Inferior parietal cortex (tissue), 1 donor: Measurements from ENCODE around the gene C5AR2.
A peak's percentile ranks its signal among the peaks of the same experiment; 100 is the strongest.
"Not testable (repeated sequence)": the region's sequence is repeated elsewhere in the genome, so short reads cannot be mapped to it uniquely, and the experiment has no call there.

Source experiments
- DNase-seq: peaks from one replicate; pipeline ENCODE4 v3.0.0-alpha.2; 2016; ENCODE audit errors: extremely low spot score

C5AR2 gene

DNA sequence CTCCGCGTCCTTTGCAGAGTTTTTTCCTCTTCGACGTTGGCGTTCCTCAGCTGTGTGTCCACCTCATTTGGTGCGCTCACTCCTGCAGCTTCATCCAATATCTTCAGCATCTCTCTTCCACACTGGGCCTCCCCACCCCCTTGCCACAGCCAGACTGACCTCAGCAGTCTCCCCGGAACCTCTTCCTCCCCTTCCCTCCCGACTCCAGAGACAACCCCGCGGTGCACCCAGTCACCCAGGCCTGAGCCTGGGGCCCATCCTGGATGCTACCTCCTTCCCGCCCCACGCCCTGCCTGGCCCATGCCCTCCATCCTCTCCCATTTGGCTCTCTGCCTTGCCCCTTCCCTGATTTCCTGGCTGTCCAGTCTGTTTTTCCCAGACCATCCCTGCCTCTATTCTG, 8.1 kb upstream of the C5AR2 start:
- DNase-seq, result no peak

DNA sequence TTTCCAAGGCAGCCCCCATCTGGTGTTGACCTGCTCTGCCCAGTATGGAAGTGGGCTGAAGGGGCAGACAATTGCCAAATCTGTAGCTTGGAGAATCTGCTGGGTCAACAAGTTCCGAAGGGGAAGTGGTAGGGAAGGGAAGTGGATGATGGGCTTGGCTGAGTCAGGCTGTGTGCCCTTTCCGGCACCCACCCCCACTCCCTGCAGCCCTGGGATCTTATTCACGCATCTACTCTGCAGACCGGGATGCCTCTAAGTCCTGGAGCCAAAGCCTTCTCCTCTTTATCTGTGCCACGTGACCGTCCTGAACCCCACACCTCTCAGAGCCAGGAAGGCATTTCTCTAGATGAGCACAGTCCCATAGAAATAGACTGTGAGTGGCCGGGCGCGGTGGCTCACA, 7.5 kb upstream of the C5AR2 start:
- no peak for DNase-seq

DNA sequence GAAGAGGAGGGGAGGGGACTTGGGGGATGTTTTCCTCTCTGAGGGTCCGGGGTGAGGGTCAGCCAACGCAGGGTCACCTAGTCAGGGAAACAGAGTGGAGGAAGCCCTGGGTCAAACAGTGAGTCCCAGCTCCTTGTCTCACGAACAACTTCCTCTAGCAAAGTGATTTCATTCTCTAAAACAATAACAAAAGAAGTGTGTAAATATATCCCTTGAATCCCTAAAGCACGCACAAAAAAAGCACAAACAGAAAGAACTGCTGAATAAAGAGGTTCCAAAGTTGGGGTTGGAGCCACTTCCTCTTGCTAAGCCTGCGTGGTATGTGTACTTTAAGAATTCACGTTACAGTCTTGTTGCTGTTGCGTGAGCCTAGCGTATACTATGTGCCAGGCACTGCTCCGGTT, 1.5 kb upstream of the C5AR2 start:
- DNase-seq, result no peak

DNA sequence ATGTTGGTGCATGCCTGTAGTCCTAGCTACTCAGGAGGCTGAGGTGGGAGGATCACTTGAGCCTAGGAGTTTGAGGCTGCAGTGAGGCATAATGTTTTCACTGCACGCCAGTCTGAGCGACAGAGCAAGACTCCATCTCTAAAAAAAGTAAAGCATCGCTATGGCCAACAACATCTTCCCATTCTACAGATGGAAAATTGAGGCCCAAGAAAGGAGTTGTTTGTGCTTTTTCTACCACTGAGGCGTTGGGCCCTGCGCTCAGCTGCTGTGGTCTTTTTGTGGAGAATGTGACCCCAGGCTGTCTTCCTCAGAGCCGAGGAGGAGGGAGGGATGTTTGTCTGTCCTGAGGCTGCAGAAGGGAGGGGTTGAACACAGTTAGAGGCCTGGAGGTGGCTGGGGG, 485 bp upstream of the C5AR2 start:
- DNase-seq, result no peak

DNA sequence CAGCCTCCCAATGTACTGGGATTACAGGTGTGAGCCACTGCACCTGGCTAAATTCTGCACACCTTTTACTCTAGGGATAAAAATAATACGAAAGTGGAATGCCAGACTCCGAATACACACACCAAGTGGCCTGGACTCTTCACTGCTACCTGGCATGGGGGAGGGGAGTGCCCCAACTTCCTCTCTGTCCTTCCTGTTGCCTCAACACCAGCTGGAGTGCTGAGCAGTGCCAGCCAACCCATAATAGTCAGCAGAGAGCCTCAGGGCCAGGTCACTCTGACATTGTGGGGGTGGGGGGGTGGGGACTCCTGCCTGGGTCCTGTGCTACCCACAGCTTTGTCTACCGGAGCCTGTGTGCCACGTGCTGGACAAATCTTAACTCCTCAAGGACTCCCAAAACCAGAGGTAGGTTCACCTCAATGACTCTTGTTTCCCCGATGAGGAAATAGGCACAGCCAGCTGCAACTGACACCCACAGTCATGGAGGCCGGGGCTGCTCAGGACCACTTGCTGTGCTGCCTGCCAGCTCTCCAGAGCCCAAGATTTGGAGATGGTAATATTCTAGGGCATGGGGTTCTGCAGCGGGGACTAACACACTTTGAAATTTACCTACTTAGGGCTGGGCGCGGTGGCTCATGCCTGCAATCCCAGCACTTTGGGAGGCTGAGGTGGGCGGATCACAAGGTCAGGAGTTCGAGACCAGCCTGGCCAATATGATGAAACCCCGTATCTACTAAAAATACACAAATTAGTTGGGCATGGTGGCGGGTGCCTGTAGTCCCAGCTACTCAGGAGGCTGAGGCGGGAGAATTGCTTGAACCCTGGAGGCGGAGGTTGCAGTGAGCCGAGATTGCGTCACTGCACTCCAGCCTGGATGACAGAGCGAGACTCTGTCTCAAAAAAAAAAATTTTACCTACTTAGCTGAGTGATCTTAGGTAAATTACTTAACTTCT, 5.1 kb downstream of the C5AR2 start:
- DNase-seq, result not testable (repeated sequence)

DNA sequence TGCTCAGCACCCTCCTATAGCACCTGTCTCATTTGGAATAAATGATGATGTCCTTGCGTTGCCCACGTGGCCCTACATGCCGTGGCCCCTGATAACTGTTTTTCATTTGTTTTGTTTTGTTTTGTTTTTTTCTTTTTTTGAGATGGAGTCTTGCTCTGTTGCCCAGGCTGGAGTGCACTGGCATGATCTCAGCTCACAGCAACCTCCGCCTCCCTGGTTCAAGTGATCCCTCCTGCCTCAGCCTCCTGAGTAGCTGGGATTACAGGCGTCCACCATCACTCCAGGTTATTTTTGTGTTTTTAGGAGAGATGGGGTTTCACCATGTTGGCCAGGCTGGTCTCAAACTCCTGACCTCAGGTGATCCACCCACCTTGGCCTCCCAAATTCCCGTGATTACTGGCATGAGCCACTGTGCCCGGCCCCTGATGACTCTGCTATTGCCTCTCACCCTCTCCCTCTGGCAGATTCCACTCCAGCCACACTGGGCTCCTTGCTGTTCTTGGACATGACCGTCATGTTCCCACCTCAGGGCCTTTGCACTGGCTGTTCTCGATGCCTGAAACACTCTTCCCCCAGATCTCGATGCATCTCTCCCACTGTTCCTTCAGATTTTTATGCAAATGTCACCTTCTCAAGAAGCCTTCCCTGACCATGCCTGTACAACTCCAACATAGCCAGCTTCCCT, 7.4 kb downstream of the C5AR2 start:
- DNase-seq, result no peak

DNA sequence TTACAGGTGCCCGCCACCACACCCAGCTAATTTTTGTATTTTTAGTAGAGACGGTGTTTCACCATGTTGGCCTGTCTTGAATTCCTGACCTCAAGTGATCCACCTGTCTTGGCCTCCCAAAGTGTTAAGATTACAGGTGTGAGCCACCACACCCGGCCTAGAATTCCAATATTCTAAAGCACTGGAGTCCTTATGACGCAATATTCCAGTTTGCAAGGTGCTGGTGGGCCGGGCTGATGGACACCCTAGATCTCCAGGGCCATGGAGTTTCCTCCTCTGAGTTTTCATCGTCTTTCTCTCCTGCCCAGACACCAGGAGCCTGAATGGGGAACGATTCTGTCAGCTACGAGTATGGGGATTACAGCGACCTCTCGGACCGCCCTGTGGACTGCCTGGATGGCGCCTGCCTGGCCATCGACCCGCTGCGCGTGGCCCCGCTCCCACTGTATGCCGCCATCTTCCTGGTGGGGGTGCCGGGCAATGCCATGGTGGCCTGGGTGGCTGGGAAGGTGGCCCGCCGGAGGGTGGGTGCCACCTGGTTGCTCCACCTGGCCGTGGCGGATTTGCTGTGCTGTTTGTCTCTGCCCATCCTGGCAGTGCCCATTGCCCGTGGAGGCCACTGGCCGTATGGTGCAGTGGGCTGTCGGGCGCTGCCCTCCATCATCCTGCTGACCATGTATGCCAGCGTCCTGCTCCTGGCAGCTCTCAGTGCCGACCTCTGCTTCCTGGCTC, 8.7 kb downstream of the C5AR2 start:
- DNase-seq, result no peak

DNA sequence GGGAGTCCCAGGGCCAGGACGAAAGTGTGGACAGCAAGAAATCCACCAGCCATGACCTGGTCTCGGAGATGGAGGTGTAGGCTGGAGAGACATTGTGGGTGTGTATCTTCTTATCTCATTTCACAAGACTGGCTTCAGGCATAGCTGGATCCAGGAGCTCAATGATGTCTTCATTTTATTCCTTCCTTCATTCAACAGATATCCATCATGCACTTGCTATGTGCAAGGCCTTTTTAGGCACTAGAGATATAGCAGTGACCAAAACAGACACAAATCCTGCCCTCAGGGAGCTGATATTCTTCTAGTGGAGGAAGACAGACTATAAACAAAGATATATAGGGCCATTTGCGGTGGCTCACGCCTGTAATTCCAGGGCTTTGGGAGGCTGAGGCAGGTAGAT, 9.8 kb downstream of the C5AR2 start:
- no peak for DNase-seq

DNA sequence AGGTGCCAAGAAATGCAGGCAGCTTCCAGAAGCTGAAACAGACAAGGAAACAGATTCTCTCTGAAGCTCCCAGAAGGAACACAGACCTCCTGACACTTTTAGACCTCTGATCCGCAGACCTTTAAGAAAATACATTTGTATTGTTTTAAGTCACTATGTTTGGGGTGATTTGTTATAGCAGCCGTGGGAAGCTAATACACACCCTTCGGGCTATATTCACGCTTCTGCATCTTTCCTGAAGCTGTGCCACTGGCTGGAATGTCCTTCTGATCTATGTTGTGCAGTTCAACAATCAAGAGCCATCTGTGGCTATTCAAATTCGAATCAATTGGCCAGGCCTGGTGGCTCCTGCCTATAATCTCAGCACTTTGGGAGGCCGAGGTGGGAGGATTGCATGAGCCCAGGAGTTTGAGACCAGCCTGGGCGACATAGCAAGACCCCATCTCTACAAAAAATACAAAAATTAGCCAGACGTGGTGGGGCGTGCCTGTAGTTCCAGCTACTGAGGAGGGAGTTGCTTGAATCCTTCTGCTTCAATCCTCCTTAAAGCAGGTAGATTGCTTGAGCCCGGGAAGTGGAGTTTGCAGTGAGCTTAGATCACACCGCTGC, 11.3 kb downstream of the C5AR2 start:
- no peak for DNase-seq

DNA sequence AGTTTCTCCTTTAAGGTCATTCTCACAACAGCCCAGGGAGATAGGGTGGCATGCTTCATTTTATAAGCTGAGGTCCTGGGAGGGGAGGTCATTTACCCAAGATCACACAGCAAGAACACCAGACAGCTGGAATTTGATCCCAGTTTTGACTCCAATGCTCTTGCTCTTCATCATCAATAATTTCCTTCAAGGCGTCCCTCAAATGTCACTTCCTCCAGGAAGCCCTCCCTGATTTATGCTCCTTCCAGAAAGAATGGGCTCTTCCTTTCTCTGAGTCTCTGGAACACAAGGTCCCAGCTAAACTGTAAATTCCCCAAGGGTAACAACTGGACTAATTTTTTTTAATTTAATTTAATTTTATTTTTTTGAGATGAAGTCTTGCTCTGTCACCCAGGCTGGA, 12.4 kb downstream of the C5AR2 start:
- no peak for DNase-seq

DNA sequence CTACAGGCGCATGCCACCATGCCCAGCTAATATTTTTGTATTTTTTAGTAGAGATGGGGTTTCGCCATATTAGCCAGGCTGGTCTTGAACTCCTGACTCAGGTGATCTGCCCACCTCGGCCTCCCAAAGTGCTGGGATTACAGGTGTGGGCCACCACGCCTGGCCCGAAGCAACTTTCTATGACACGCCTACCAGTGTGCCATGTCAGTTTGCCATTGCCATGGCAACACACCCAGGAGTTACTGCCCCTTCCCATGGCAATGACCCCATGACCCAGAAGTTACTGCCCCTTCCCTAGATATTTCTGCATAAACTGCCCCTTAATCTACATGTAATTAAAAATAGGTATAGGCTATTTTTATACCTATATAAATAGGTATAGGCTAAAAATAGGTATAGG, 14.0 kb downstream of the C5AR2 start:
- DNase-seq, result not testable (repeated sequence)

DNA sequence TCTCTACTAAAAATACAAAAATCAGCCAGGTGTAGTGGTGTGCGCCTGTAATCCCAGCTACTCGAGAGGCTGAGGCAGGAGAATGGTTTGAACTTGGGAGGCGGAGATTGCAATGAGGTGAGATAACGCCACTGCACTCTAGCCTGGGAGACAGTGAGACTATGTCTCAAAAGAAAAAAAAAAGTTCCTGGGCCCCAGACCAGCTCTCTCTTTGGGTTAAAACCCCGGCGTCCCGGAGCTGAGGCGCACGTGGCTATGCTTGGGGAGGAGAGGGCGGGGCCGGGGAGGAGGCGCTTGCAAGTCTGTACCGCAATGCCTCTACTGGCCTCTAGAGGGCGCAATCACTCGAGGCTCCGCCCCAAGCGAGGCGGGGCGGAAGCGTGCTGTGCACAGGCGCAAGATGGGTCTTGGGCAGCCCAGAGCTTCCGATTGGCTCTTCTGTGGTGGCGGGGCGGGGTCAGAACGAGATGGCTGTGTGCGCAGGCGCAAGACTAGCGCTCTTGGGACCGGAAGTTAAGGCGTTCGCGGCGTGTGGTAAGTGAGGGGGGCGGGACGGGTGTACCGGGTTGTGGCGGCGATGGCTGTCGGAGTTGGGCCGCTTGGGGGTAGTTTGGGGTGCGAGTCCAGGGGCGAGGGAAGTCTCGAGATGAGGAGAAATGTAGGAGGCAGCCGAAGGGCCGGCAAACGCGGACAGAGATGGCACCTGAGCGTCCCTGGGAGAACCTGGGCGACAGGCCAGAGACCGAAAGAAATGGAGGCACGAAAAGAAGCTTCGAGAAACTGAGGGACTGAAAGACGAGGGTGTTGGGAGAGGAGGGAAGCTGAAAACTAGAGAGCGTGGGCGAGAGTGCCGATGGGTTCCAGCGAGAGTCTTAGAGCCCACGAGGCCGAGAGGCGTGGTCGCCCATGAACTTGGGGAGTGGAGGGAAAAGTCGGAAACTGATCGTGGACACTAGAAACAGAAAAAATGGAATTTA, 17.1 kb downstream of the C5AR2 start, which contains the start of gene DHX34:
Gene DHX34, plus strand, starts transcription at position 497 of the 977 bp plus-strand sequence. CDS start 3,716 bp downstream, outside the sequence.
- peak; percentile 99 for DNase-seq

DNA sequence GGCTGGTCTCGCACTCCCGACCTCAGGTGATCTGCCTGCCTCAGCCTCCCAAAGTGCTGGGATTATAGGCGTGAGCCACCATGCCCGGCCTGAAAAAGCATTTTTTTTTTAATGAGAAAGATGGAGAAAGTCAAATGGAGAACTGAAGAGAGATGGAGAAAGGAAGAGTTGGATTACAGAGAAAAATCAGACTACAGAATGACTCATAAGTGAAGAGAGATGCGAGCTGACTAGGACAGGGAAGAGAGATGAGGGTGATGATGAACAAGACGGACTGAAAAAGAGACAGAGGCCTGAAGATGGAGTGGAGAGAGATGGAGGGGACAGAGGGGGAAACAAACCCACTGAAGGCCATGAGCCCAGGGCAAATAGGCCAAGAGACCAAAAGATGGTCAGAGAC, 18.7 kb downstream of the C5AR2 start:
- DNase-seq, result no peak

DNA sequence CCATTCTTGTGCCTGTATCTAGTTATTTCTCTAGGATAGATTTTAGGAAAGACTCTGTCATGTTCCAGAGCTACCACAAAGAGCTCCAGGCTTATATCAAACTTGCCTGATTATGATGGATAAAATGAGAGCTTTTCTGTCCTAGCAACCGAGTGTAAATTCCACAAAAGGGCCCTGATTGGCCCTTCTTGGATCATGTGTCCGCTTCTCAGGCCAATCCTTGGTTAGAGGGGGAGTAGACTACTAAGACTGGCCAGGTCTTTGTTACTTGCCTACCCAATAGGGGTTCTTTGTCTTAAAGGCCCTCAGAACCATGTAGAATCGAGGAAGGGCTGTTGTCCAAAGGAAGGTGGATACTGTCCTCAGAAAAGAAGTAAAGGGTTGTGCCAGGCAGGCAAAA, 19.6 kb downstream of the C5AR2 start:
- DNase-seq, result peak; percentile 73

DNA sequence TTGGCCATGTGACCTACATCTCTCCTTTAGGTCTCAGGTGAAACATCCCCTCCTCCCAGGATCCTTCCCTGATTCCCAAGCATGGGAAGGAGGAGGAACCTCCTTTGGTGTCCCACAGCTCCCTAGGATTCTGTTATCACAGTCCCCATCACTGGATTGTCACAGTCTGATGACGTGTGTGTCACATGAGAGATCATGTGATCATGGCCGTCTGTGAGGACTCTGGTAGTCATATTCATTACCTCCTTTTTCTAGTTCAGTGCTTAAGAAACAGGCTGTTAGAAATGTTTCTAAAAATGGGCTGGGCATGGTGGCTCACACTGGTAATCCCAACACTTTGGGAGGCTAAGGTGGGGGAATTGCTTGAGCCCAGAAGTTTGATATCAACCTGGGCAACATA, 20.1 kb downstream of the C5AR2 start:
- no peak for DNase-seq

DNA sequence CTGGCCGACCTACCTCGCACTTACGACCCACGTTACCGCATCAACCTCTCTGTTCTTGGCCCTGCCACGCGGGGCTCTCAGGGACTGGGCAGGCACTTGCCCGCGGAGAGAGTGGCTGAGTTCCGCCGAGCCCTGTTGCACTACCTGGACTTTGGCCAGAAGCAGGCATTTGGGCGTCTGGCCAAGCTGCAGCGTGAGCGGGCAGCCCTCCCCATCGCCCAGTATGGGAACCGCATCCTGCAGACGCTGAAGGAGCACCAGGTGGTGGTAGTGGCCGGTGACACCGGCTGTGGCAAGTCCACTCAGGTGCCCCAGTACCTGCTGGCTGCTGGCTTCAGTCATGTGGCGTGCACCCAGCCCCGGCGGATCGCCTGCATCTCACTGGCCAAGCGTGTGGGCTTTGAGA, 21.3 kb downstream of the C5AR2 start:
- DNase-seq, result no peak

DNA sequence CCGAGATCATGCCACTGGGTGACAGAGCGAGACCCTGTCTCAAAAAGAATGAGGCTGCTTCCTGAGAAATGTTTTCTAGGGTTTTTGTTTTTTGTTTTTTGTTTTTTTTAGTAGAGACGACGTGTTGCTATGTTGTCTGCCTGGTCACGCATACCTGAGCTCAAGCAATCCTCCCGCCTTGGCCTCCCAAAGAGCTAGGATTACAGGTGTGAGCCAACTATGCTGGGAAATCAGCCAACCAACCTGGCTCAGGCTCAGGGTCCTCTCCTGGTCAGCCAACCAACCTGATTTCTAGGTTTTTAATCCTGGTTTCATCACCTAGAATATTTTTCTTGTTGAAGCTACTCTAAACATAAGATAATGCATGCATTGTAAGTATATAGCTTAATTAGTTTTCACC, 24.9 kb downstream of the C5AR2 start:
- no peak for DNase-seq

DNA sequence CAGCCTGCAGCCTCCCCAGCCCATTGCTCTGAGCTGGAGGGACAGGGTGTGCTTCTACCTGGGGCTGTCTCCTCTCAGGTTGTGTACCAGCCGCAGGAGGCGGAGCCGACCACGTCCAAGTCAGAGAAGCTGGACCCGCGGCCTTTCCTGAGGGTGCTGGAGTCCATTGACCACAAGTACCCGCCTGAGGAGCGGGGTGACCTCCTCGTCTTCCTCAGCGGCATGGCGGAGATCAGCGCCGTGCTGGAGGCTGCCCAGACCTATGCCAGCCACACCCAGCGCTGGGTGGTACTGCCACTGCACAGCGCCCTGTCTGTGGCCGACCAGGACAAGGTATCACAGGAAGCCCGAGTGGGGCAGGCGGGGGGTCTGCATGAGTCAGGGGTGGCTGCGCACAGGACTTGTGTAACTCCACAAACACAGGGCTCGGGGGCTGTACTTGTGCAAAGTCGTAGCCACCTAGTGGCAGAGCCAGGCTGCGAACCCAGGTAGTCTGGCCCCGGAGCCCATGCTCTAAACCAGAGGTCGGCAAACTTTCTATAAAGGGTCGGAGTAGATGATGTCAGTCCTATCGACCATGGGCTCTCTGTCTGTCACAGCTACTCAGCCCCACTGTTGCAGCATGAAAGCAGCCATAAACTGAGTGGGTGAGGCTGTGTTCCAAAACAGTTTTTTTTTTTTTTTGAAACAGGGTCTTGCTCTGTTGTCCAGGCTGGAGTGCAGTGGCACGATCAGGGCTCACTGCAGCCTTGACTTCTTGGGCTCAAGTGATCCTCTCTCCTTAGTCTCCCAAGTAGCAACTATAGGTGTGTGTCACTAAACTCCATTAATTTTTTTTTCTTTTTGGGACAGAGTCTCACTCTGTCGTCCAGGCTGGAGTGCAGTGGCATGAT, 26.1 kb downstream of the C5AR2 start:
- no peak for DNase-seq

DNA sequence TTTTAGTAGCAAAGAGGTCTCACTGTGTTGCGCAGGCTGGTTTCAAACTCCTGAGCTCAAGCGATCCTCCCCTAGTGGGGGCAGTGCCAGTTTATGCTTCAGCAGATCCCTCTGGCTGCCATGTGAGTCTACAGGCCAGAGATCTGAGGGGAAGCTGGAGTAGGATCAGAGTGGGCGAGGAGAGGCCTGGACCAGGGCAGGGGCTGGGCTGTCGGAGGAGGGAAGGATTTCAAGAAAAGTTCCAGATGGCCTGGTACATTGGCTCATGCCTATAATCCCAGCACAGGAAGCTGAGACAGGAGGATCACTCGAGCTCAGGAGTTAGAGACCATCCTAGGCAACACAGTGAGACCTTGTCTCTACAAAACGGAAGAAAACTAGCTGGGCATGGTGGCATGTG, 27.0 kb downstream of the C5AR2 start:
- no peak for DNase-seq

DNA sequence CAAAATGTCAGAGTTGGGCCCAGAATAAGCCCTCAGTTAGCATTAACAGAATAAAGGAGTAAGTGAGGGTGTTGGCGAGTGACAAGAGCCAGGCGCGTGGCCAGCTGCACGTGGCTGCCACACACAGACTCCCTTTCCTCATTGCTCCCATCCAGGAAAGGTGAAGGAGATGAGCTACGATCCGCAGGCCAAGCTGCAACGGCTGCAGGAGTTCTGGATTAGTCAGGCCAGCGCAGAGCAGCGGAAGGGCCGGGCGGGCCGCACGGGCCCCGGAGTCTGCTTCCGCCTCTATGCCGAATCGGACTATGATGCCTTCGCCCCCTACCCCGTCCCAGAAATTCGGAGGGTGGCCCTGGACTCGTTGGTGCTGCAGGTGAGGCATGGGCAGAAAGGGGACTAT, 30.3 kb downstream of the C5AR2 start:
- DNase-seq, result no peak
